ENCODE results near the gene ERCC2.

DNA sequence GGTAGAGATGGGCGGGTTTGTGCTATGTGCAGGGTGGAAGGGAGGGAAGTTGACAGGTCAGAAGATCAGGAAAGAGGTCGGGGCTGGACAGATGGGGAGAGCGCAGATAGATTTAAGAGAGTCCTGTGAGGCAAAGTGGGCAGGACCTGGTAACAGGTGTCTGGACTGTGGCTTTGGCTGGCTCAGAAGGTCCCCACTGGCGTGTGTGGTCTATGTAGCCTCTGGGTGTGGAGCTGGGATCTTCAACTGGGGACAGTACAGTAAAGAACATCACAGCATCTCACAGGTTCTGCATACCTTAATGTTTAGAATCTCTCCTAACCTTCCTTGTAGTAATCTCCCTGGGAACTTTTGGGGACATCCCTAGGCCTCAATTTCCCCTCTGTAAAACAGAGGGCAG lies 65.4 kb downstream of the ERCC2 start:
- TF ChIP-seq, protein P1, sequence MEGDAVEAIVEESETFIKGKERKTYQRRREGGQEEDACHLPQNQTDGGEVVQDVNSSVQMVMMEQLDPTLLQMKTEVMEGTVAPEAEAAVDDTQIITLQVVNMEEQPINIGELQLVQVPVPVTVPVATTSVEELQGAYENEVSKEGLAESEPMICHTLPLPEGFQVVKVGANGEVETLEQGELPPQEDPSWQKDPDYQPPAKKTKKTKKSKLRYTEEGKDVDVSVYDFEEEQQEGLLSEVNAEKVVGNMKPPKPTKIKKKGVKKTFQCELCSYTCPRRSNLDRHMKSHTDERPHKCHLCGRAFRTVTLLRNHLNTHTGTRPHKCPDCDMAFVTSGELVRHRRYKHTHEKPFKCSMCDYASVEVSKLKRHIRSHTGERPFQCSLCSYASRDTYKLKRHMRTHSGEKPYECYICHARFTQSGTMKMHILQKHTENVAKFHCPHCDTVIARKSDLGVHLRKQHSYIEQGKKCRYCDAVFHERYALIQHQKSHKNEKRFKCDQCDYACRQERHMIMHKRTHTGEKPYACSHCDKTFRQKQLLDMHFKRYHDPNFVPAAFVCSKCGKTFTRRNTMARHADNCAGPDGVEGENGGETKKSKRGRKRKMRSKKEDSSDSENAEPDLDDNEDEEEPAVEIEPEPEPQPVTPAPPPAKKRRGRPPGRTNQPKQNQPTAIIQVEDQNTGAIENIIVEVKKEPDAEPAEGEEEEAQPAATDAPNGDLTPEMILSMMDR (conservative IDR thresholded peaks at IDR 0.05; ENCODE audit: low read length), result no peak
- TF ChIP-seq EZH2phosphoT487 (IDR thresholded peaks at IDR 0.05; ENCODE audit: borderline replicate concordance), result no peak
